ENCODE measurements around the gene CD276.

CD276 gene

GRCh38 chr15:73660455-73660854 lies 23.7 kb upstream of the CD276 start:
- Histone ChIP-seq H3K79me2 (ENCODE audit: control insufficient read depth, low read length) (no peaks in the 10 kb centered on the region), H3K9me2 (replicated peaks; ENCODE audit: control insufficient read depth, low read length) (no peaks in the 10 kb centered on the region), H3K36me3 (ENCODE audit: control insufficient read depth, low read length) (no peaks in the 10 kb centered on the region), H3K27ac (ENCODE audit: low read depth, low read length) (no peak overlapping the region), H3K27me3 (ENCODE audit: control insufficient read depth, low read length) (peaks cover 4% of the 10 kb centered on the region; the same call in 1 of the 2 replicates), H4K20me1 (ENCODE audit: control insufficient read depth, insufficient read depth, low read depth, low read length) (no peaks in the 10 kb centered on the region), H3K4me2 (ENCODE audit: low read length) (no peak overlapping the region), H3F3A (ENCODE audit: control insufficient read depth, insufficient read depth) (no peaks in the 10 kb centered on the region), H3K4me1 (ENCODE audit: control insufficient read depth, low read length) (no peaks in the 10 kb centered on the region), H3K9me3 (ENCODE audit: control insufficient read depth, insufficient read depth, low read length) (peaks cover 5% of the 10 kb centered on the region; the same call in 1 of the 2 replicates), H3K4me3 (ENCODE audit: low read length) (no peak overlapping the region)
- TF ChIP-seq EZH2phosphoT487 (IDR thresholded peaks at IDR 0.05; ENCODE audit: borderline replicate concordance, low read length) (no peak), CTCF (IDR thresholded peaks at IDR 0.05; ENCODE audit: low read depth, low read length, poor library complexity, severe bottlenecking) (no peak)

GRCh38 chr15:73674587-73674986 lies 9.6 kb upstream of the CD276 start:
- Histone ChIP-seq H3F3A (ENCODE audit: control insufficient read depth, insufficient read depth) (no peaks in the 10 kb centered on the region), H3K27ac (ENCODE audit: low read depth, low read length) (no peak overlapping the region), H3K9me2 (replicated peaks; ENCODE audit: control insufficient read depth, low read length) (no peaks in the 10 kb centered on the region), H3K36me3 (ENCODE audit: control insufficient read depth, low read length) (no peaks in the 10 kb centered on the region), H3K4me3 (ENCODE audit: low read length) (no peak overlapping the region), H3K4me2 (ENCODE audit: low read length) (no peak overlapping the region), H3K9me3 (ENCODE audit: control insufficient read depth, insufficient read depth, low read length) (no peaks in the 10 kb centered on the region), H3K4me1 (ENCODE audit: control insufficient read depth, low read length) (no peaks in the 10 kb centered on the region), H4K20me1 (ENCODE audit: control insufficient read depth, insufficient read depth, low read depth, low read length) (no peaks in the 10 kb centered on the region), H3K27me3 (ENCODE audit: control insufficient read depth, low read length) (peaks cover 25% of the 10 kb centered on the region), H3K79me2 (ENCODE audit: control insufficient read depth, low read length) (no peaks in the 10 kb centered on the region)
- TF ChIP-seq CTCF (IDR thresholded peaks at IDR 0.05; ENCODE audit: low read depth, low read length, poor library complexity, severe bottlenecking) (no peak), EZH2phosphoT487 (IDR thresholded peaks at IDR 0.05; ENCODE audit: borderline replicate concordance, low read length) (no peak)

- Histone ChIP-seq H4K20me1 (ENCODE audit: control insufficient read depth, insufficient read depth, low read depth, low read length) (no peaks in the 10 kb centered on the region), H3K27me3 (ENCODE audit: control insufficient read depth, low read length) (peaks cover 28% of the 10 kb centered on the region), H3K4me1 (ENCODE audit: control insufficient read depth, low read length) (no peaks in the 10 kb centered on the region), H3K27ac (ENCODE audit: low read depth, low read length) (no peak overlapping the region), H3K9me2 (replicated peaks; ENCODE audit: control insufficient read depth, low read length) (no peaks in the 10 kb centered on the region), H3K9me3 (ENCODE audit: control insufficient read depth, insufficient read depth, low read length) (no peaks in the 10 kb centered on the region), H3K4me3 (ENCODE audit: low read length) (no peak overlapping the region), H3K4me2 (ENCODE audit: low read length) (no peak overlapping the region), H3K79me2 (ENCODE audit: control insufficient read depth, low read length) (no peaks in the 10 kb centered on the region), H3K36me3 (ENCODE audit: control insufficient read depth, low read length) (no peaks in the 10 kb centered on the region), H3F3A (ENCODE audit: control insufficient read depth, insufficient read depth) (no peaks in the 10 kb centered on the region)
- TF ChIP-seq EZH2phosphoT487 (IDR thresholded peaks at IDR 0.05; ENCODE audit: borderline replicate concordance, low read length) (no peak), CTCF (IDR thresholded peaks at IDR 0.05; ENCODE audit: low read depth, low read length, poor library complexity, severe bottlenecking) (peak; percentile 81)
These were observed 7.0 kb upstream of the CD276 start for GRCh38 chr15:73677146-73677607.

Measured in DOHH2 (cell line).